ENCODE results near the gene ST6GALNAC2. TPM values are rescaled to one million over a fixed set of nuclear protein-coding genes. Genes with fewer than 3 reads are reported as not detected.

The ST6GALNAC2 gene
- total RNA-seq, 4 donors from 2014 or later: 15.2 to 39.9 (median 29.5) TPM

DNA sequence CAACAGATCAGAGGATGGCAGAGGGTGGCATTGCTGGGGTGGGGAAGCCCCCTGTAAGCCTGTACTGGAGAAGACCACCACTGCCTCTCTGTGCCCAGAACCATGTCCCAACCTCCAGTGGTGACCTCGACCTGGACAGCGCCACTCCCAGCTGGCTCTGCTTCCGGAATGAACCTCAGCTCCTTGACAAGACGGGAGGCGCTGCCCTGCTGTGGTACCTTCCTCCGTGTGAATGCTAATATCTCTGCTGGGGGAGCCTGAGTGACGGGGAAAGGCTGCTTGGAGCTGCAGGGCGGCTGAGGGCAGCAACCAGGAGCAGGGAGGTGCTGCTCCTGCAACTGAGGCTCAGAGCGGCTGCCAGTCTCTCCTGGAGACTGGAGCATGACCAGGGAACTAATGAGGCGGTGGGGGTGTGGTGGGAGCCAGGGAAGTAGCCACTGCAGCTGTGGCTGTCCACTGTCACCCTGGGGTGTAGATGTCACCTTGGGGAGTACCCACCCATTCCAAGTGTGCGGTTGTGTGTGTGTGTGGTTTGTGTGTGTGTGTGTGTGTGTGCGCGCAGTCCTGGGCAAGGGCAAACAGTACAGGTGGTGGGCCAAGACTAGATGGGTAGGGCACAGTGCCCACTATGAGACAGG, 39.6 kb downstream of the ST6GALNAC2 start:
- no peak for DNase-seq
- Histone ChIP-seq H3K4me1 (peaks cover 11 to 97% (median 33%) of the 10 kb centered on the region in 3 donors), H3K9me3 (no peaks in the 10 kb centered on the region), H3K36me3 (no peaks in the 10 kb centered on the region), H3K27ac (no peak overlapping the region), H3K4me3 (no peak overlapping the region), H3K27me3 (peaks cover 0 to 10% (median 0%) of the 10 kb centered on the region in 4 donors)
- TF ChIP-seq POLR2A (IDR thresholded peaks at IDR 0.05): no peak
- TF ChIP-seq, protein P1, sequence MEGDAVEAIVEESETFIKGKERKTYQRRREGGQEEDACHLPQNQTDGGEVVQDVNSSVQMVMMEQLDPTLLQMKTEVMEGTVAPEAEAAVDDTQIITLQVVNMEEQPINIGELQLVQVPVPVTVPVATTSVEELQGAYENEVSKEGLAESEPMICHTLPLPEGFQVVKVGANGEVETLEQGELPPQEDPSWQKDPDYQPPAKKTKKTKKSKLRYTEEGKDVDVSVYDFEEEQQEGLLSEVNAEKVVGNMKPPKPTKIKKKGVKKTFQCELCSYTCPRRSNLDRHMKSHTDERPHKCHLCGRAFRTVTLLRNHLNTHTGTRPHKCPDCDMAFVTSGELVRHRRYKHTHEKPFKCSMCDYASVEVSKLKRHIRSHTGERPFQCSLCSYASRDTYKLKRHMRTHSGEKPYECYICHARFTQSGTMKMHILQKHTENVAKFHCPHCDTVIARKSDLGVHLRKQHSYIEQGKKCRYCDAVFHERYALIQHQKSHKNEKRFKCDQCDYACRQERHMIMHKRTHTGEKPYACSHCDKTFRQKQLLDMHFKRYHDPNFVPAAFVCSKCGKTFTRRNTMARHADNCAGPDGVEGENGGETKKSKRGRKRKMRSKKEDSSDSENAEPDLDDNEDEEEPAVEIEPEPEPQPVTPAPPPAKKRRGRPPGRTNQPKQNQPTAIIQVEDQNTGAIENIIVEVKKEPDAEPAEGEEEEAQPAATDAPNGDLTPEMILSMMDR (IDR thresholded peaks at IDR 0.05): no peak
- WGBS, 2 donors: 20 to 72% methylated on average over 1 to 10 of the region's 13 CpGs
- intact Hi-C loops (cut with DNase I): no loop called here

DNA sequence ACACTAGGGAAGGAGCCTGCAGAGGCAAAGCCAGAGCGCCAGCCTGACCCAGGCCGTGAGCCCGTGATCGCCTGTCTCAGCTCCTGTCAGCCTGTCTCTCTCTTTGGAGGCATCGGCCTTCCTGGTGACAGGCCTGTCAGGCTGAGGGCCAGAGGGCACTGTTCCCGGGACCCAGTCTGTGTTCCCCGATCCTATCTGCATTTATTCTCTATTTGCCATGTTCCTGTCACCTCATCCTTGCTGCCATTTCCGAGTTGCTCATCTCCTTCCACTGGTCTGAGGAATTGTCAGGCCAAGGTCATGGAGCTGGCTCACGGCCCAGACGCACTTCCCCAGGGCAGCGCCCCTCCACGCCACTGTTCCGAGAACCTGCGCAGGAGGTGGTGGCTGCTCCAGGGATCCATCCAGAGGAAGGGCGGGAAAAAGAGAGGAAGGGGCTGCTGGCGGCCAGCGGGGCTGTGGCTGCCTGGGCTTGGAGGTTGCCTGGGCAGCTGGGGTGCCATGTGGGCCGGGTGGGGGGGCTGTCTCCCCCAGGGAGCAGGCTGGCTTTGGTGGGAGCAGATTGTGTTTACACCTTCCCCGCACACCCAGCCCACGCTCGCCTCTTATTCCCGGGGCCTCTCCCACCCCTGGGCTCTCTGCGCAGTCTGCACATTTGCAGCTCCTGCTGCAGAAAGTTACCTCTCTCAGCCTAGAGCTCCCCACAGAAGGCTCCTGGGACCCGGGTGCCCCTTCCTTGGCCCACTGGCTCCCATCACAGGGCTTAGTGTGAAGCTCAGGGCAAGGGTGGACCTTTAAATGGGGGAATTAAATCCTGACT, 40.9 kb downstream of the ST6GALNAC2 start:
- Histone ChIP-seq H3K4me3 (no peak overlapping the region), H3K27me3 (peaks cover 0 to 16% (median 0%) of the 10 kb centered on the region in 4 donors), H3K27ac (peak overlapping the region in 3 of 4 donors; percentile 22 to 55 (median 45)), H3K4me1 (peaks cover 14 to 97% (median 33%) of the 10 kb centered on the region in 3 donors), H3K36me3 (no peaks in the 10 kb centered on the region), H3K9me3 (no peaks in the 10 kb centered on the region)
- intact Hi-C loops (cut with DNase I): no loop called here
- 59% methylated on average over 7 of the region's 24 CpGs; no CpG with 5 or more reads in 1 of the 2 donors for WGBS, 2 donors
- TF ChIP-seq POLR2A (IDR thresholded peaks at IDR 0.05): no peak
- DNase-seq: no peak

GRCh38 chr17:76543826-76544545, 41.7 kb downstream of the ST6GALNAC2 start:
- intact Hi-C loops (cut with DNase I): no loop called here
- WGBS, 2 donors: 63 to 68% methylated on average over 12 to 18 of the region's 22 CpGs
- peaks cover 0 to 24% (median 0%) of the 10 kb centered on the region in 4 donors for H3K27me3 ChIP-seq
- no peak overlapping the region for H3K4me3 ChIP-seq
- peak overlapping the region in 3 of 4 donors; percentile 22 to 55 (median 45) for H3K27ac ChIP-seq
- peaks cover 14 to 99% (median 30%) of the 10 kb centered on the region in 3 donors for H3K4me1 ChIP-seq
- H3K9me3 ChIP-seq: no peaks in the 10 kb centered on the region
- TF ChIP-seq, protein P1 (IDR thresholded peaks at IDR 0.05): no peak
- TF ChIP-seq POLR2A (IDR thresholded peaks at IDR 0.05): no peak
- no peaks in the 10 kb centered on the region for H3K36me3 ChIP-seq
- no peak for DNase-seq

DNA sequence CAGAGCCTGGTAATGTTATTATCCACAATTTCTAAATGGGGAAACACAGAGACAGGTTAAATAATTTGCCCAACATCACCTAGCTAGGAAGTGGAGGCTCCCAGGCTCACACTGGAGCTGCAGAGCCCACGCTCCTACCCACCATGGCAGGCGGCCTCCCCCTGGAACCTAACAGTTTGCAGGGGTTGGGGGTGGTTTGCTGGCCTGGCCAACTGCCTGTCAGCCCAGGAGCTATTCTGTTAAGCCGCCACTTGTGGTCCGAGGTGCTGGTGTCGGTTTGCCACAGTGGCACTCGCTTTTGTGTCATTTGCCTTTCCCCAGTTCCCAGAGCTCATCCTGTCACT, 42.2 kb downstream of the ST6GALNAC2 start:
- Histone ChIP-seq H3K4me3 (no peak overlapping the region), H3K27ac (no peak overlapping the region), H3K4me1 (peaks cover 14 to 100% (median 30%) of the 10 kb centered on the region in 3 donors), H3K36me3 (no peaks in the 10 kb centered on the region), H3K9me3 (no peaks in the 10 kb centered on the region), H3K27me3 (peaks cover 0 to 29% (median 0%) of the 10 kb centered on the region in 4 donors)
- DNase-seq: no peak
- WGBS, 2 donors: 70 to 83% methylated on average over 3 to 6 of the region's 6 CpGs
- intact Hi-C loops (cut with DNase I): no loop called here
- TF ChIP-seq, protein P1 (IDR thresholded peaks at IDR 0.05): no peak
- no peak for TF ChIP-seq POLR2A (IDR thresholded peaks at IDR 0.05)

DNA sequence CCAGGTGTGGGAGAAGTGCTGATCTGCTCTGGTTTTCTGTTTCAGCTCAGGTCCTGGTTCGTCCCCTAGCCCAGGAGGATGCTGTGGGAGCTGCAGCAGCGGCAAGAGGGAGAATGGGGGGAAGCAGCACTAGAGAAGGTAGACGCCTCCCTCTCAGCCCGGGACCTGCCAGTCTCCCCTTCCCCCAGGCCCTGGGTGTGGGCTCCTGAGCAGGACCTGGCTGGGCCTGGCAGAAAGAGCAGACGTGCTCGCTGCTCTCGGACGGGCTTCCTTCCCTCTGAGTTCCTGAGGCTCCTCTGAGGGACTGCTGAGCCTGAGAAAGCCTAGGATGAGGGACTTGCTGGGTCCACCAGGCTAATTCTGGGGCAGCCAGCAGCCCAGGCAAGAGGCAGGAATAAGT, 42.7 kb downstream of the ST6GALNAC2 start:
- no peaks in the 10 kb centered on the region for H3K9me3 ChIP-seq
- peaks cover 0 to 34% (median 0%) of the 10 kb centered on the region in 4 donors for H3K27me3 ChIP-seq
- H3K36me3 ChIP-seq: no peaks in the 10 kb centered on the region
- no peak overlapping the region for H3K27ac ChIP-seq
- 33 to 93% methylated on average over 3 to 4 of the region's 8 CpGs for WGBS, 2 donors
- TF ChIP-seq, protein P1 (IDR thresholded peaks at IDR 0.05): no peak
- no peak for TF ChIP-seq POLR2A (IDR thresholded peaks at IDR 0.05)
- H3K4me3 ChIP-seq: no peak overlapping the region
- H3K4me1 ChIP-seq: peaks cover 16 to 100% (median 30%) of the 10 kb centered on the region in 3 donors
- DNase-seq: no peak
- intact Hi-C loops (cut with DNase I): no loop called here
